Right atrium auricular region (tissue), 2 donors: ENCODE data around the gene CIAPIN1. TPM values are rescaled to one million over a fixed set of nuclear protein-coding genes. Genes with fewer than 3 reads are reported as not detected.

Source experiments
- DNase-seq: peaks from one replicate; pipeline ENCODE4 v3.0.0-alpha.2; 2019; ENCODE audit warnings: low spot score
- H3K27ac ChIP-seq, 2 donors: fragments of 200-600 bp; sonication (generic); 1 replicate in 1 of 2; 2 replicates in 1 of 2; pipeline ENCODE4 v1.5.1; 2016 to 2019
- H3K27me3 ChIP-seq, 2 donors: fragments of 200-600 bp; sonication (generic); one replicate each; pipeline versions ENCODE4 v1.5.1 to v1.6.0; 2017 to 2019
- H3K36me3 ChIP-seq: fragments of 200-600 bp; sonication (generic); one replicate; pipeline ENCODE4 v1.5.1; 2016
- H3K4me1 ChIP-seq, 2 donors: fragments of 200-600 bp; sonication (generic); one replicate each; pipeline versions ENCODE4 v1.5.1 to v1.6.0; 2017 to 2019
- H3K4me3 ChIP-seq, 2 donors: fragments of 200-600 bp; sonication (generic); 1 replicate in 1 of 2; 2 replicates in 1 of 2; pipeline ENCODE4 v1.5.1; 2017 to 2019; ENCODE audit warnings: mild to moderate bottlenecking in 1 of 2, moderate library complexity in 1 of 2
- H3K9me3 ChIP-seq, 2 donors: fragments of 200-600 bp; sonication (generic); one replicate each; pipeline ENCODE4 v1.5.1; 2019
- total RNA-seq, 2 donors: library from RNA; depleted of rRNA; stranded (reverse); fragments of >200 nt; gene quantifications; one replicate each; pipeline ENCODE4 v1.1.0, GENCODE V29; 2016
- TF ChIP-seq, protein P1 (sequence below), 2 donors: fragments of 200-600 bp; sonication (generic); IDR thresholded peaks; one replicate each; pipeline ENCODE4 v1.5.1; 2019; ENCODE audit warnings: antibody characterized with exemption in 2 of 2

CIAPIN1 gene
- total RNA-seq = 10 to 100 TPM; 33.0 to 34.4 TPM

GRCh38 chr16:57447186-57447962, at the start of gene CIAPIN1, which contains the start of gene COQ9:
TSS of gene CIAPIN1 (minus strand) at chr16:57447385. CDS start at chr16:57440928, 6,457 bp downstream.
TSS of gene COQ9 (plus strand) at chr16:57447479. CDS start at chr16:57447506, 27 bp downstream.
- peaks cover 16% of the 10 kb centered on the region for H3K36me3 ChIP-seq
- peaks cover 0 to 44% of the 10 kb centered on the region in 2 donors for H3K4me1 ChIP-seq
- TF ChIP-seq, protein P1, sequence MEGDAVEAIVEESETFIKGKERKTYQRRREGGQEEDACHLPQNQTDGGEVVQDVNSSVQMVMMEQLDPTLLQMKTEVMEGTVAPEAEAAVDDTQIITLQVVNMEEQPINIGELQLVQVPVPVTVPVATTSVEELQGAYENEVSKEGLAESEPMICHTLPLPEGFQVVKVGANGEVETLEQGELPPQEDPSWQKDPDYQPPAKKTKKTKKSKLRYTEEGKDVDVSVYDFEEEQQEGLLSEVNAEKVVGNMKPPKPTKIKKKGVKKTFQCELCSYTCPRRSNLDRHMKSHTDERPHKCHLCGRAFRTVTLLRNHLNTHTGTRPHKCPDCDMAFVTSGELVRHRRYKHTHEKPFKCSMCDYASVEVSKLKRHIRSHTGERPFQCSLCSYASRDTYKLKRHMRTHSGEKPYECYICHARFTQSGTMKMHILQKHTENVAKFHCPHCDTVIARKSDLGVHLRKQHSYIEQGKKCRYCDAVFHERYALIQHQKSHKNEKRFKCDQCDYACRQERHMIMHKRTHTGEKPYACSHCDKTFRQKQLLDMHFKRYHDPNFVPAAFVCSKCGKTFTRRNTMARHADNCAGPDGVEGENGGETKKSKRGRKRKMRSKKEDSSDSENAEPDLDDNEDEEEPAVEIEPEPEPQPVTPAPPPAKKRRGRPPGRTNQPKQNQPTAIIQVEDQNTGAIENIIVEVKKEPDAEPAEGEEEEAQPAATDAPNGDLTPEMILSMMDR (IDR thresholded peaks at IDR 0.05) = peak in 1 of 2 donors; percentile 17
- no peaks in the 10 kb centered on the region for H3K9me3 ChIP-seq
- DNase-seq = peak; percentile 92
- no peaks in the 10 kb centered on the region for H3K27me3 ChIP-seq
- H3K27ac ChIP-seq = peak within 1 kb of the TSS; percentile 96 to 98
- H3K4me3 ChIP-seq = peak within 1 kb of the TSS; percentile 95 to 98

DNA sequence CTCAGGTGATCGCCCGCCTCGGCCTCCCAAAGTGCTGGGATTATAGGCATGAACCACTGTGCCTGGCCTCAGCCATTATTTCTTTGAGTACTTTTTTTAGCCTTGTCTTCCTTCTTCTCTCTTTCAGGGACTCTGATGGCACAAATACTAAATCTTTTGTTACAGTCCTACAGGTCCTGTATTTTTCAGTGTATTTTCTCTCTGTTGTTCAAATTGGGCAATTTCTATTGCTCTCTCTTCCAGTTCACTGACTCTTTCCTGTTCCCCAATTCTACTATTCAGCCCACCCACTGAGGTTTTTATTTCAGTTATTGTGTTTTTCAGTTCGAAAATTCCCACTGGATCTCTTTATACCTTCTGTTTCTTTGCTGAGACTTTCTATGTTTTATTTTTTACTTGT, 46.6 kb upstream of the CIAPIN1 start:
- DNase-seq = no peak
- Histone ChIP-seq H3K4me1 (no peaks in the 10 kb centered on the region), H3K4me3 (no peak overlapping the region), H3K36me3 (no peaks in the 10 kb centered on the region), H3K27me3 (no peaks in the 10 kb centered on the region), H3K27ac (no peak overlapping the region), H3K9me3 (no peaks in the 10 kb centered on the region)
- TF ChIP-seq, protein P1 (IDR thresholded peaks at IDR 0.05) = no peak

DNA sequence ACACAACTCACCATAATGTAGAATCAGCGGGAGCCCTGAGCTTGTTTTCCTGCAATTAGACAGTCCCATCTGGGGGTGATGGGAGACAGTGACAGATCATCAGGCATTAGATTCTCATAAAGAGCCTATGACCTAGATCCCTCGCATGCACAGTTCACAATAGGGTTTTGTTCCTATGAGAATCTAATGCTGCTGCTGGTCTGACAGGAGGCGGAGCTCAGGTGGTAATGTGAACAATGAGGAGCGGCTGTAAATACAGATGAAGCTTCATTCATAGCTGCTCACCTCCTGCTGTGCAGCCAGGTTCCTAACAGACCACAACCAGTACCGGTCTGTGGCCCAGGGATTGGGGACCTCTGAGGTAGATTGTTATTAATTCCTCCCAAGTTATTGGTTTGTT, 42.0 kb upstream of the CIAPIN1 start:
- TF ChIP-seq, protein P1 (IDR thresholded peaks at IDR 0.05) = no peak
- no peak overlapping the region for H3K27ac ChIP-seq
- no peaks in the 10 kb centered on the region for H3K27me3 ChIP-seq
- no peaks in the 10 kb centered on the region for H3K9me3 ChIP-seq
- H3K4me3 ChIP-seq = no peak overlapping the region
- H3K36me3 ChIP-seq = no peaks in the 10 kb centered on the region
- H3K4me1 ChIP-seq = peaks cover 0 to 21% of the 10 kb centered on the region in 2 donors
- DNase-seq = no peak

GRCh38 chr16:57486858-57487834, 40.0 kb upstream of the CIAPIN1 start:
- H3K27me3 ChIP-seq = no peaks in the 10 kb centered on the region
- TF ChIP-seq, protein P1 (IDR thresholded peaks at IDR 0.05) = no peak
- peak overlapping the region; percentile 63 for H3K27ac ChIP-seq
- H3K9me3 ChIP-seq = no peaks in the 10 kb centered on the region
- H3K4me3 ChIP-seq = peak overlapping the region; percentile 70 to 76
- DNase-seq = no peak
- peaks cover 0 to 21% of the 10 kb centered on the region in 2 donors for H3K4me1 ChIP-seq
- H3K36me3 ChIP-seq = no peaks in the 10 kb centered on the region

DNA sequence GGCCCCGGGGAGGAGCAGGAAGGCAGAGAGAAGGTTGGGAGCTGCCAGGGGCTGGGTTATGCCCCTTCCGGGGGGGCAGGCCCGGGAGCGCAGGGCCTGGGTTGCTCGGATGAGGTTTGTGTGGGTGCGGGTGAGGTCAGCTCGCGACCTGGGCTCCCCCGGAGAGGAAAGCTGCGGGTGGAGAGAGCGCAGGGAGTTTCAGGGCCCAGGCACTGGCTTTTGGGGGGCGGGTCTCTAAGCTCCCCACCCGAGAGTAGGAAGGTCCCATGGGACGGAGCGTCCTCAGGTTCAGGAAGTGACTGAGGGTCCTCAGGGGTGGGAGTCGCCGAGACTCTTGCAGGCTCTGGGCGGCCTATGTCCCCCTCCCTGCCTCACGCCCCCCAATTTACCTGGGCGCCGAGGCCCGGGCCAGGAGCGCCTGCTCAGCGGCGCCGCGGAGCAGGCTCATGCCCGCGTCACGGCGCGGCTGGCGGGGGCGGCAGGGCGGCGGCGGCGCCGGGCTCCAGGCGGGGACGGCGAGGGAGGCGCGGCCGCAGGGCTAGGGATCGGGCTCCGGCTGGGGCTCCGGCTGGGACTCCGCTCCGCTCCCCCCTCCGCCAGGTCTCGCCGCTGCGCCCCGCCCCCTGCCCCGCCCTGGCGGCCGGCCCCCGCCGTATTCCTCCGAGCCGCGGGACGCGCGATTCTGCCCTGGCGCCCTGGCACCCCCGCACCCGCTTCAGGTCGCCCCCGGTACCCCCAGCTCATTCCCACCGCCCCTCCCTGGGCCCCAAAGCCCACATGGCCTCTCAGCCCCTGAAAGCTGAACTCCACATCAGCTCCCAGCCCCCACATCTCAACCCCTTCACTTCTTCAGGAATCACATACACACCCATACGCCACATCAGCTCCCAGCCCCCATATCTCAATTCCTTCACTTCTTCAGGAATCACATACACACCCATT, 39.0 kb upstream of the CIAPIN1 start, which contains the start of gene DOK4:
Gene DOK4 (minus strand): TSS at position 578 of the 942 bp plus-strand sequence. CDS start 6,986 bp downstream, outside the sequence.
- TF ChIP-seq, protein P1 (IDR thresholded peaks at IDR 0.05) = no peak
- Histone ChIP-seq H3K4me1 (peaks cover 0 to 21% of the 10 kb centered on the region in 2 donors), H3K27me3 (no peaks in the 10 kb centered on the region), H3K4me3 (peak within 1 kb of the TSS; percentile 70 to 76), H3K9me3 (no peaks in the 10 kb centered on the region), H3K27ac (peak within 1 kb of the TSS; percentile 73 to 75), H3K36me3 (no peaks in the 10 kb centered on the region)
- DNase-seq = no peak
